NCI-H1436 (cell line): ENCODE measurements around the gene RPS21.
"Not testable (repeated sequence)": the region's sequence is repeated elsewhere in the genome, so short reads cannot be mapped to it uniquely, and the experiment has no call there.

Experiments
- DNase-seq: peaks from one replicate; lab custom pipeline; 2025; lab: John Stamatoyannopoulos, UW

Gene RPS21

DNA sequence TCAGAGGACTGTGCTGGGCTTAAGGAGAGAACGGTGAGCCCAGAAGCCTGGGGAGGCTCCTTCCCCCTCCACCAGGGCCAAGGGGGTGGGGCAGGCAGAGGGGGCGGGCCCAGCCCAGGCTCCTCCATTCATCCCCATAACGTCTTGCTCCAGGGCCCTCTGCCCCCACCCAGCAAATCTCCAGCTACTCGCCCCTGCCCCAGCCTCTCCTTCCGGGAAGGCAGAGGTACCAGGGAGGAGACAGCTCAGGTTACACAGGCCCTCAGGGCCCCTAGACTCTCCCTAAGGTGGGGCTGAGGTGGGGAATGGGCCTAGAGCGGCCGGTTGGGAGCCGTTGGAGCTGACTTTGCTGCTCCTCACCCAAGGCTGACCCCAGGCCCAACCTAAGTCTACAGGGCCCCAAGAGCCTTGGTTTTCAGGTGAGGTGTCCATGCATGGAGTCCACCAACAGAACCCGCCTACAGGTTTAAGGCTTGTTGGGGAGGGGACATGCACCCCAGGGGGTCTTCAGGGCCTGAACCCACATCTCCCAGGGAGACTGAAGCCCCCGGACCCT is 21.0 kb upstream of the RPS21 start:
- DNase-seq: peak; percentile 53

DNA sequence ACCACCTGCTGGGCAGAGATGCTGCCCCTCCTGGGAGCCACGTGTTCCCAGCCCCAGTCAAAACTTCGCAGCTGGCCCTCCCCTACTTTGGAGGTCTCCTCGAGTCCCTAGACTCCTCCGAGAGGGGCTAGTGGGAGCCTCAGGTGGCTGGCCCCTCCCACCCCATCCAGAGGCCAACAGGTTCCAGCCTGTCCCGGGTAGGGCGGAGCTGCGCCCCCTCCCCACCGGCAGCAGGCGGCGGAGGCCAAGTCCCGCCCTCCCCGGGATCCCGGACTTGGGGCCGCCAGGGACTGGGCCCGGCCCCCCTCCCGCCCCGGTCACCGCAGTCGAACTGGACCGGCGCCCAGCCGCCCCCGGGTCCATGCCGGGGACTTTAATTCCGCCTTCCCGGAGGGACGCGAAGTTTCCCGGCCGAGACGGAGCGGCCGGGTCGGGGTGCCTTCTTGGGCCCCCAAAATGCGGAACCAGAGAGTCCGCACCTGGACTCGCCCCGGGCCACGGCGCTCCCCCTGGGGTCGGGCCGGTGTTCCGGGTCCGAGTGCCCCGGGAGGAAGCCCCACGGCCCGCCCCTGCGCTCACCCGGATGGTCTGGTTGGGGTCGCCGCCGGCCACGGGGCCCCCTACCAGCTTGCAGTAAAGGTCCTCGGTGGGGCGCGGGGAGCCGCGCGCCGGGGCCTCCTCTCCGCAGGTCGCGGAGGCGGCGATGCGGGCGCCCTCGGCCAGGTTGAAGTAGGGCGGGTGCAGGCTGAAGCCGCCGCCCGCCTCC is 20.4 kb upstream of the RPS21 start:
- DNase-seq: peak; percentile 60

DNA sequence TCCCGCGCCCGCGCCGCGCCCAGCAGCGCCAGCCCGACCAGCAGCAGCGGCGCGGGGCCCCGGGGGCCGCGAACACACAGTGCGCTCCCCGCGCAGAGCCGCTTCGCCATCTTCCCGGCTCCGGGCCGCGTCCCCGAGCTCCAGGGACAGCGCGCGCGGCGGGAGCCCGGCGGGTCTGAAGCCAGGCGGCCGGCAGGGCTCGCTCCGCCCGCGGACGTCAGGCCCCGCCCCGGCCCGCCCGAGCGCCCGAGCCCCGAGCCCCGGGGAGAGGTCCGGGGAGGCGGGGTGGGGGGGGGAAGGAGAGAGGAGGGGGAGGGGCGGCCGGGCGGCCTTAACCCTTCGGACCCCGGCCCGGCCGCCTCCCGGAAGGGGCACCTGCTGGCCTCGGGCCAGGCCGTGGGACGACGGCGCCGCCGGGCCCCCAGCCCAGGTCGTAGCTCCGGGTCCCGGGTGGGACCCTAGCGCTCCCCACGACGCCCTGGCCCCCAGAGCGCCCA is 19.7 kb upstream of the RPS21 start, which contains the start of gene LAMA5:
Gene LAMA5 (minus strand): TSS at position 177 of the 497 bp plus-strand sequence. CDS start 67 bp downstream, at position 110.
- DNase-seq: no peak

DNA sequence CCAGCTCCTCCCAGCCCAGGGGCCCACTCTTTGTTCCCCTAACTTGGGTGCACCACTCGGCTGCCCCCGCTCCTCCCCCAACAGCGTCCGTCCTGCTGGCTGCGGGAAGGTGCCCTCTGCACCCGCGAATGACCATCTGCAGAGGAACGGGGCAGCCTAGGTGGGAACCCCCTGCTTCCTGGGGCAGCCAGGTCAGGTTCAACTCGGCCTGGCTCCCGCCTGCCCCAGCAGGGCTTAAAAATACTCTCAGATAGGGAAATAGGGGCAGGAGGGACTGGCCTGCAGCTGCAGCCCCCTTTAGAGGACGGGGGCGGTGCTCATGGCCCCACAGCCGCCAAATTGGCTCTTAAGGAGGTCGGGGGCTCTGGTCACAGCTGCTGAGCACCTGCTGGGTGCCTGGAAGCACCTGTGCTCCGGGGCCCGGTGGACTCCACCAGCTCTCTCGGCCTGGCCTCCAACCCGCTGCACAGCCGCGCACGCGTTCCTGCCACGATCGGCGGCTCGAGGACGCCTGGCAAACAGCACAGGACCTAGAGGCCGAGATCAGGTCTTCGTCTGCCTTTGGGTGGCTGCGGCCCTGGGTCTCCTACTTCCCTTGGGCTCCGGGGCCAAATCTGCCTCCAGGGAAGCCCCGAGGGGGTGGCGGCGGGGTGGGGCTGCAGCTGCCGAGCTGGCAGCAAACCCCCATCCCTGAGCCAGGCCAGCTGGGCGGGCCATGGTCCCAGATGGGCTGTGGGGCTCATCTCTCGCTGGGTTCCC is 19.1 kb upstream of the RPS21 start:
- peak; percentile 15 for DNase-seq

DNA sequence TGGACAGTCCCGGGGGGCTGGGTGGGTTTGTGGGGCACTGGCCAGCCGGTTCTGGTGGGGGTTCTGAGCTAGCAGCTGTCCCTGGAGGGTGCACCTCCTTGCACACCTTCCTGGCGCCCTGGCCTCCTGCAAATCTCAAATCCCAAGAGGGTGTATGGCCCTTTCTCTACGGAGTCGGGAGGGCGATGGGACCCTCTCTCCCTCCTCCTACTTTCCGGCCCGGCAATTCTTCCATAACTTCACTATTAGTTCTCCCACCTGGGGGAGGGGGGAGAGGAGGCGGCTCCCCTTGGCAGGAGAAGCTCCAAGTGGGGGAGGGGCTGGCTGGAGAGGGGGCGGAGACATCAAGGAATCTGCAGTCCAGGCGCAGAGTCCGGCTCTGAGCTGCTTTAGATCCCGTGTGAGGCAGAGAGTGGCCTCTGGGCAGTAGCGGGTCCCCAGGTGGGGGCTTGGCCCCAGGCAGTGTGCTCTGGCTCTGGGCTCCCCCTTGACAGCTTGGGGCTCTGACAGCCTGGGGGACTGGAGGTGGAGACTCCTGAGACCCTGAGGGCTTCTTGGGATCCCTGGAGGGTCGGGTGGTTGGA is 18.4 kb upstream of the RPS21 start:
- DNase-seq: no peak

DNA sequence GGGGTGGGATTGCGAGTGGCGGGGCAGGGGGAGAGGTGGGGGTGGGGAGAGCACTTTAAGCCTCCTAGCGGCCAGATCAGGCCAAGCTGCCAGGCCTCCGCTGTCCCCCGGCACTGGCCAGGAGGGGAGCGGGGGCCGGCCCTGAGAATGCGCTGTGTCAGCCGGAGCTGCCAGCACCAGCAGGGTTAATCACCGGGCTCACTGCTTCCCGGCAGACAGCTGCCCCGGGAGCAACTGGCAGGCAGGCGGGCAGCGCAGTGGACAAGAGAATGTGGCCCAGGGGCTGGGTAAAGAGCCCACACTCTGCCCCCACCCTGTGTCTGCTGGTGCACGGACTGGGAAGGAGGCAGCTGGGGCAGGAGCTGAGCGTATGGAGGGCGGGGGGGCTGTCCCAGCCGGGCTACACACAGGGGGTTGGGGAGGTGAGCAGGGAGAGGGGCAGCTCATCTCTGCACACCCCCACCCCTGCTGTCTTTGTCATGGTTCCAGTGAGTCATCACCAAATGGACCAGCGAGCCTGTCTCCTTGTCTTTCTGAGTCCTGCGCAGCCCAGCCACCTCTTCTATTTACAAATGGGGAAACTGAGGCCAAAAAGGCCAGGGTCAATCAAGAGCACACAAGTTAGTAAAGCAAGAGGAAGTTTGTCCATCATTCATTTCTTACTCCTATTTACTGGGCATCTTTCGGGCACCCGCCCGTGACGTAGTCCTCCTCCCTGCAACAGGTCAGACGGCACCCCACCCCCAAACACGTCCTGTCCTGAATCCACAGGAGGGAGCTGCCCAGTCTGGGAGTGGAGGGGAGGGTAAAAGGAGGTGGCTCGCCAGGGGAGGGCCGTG is 17.7 kb upstream of the RPS21 start:
- no peak for DNase-seq

DNA sequence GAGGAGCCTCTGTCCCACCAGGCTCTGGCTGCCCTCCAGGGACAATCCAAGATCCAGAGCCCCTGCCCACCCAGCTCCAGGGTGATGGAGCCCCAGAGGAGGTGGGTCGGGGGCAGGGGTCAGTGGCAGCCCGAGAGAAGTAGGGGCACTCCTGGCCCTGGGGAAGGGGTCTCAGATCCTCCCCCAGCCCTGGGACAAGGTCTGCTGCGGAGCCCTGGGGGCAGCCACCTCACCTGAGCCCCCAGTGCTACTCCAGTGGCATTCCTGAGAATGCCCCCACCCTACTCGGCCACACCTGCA is 17.1 kb upstream of the RPS21 start:
- DNase-seq: no peak

DNA sequence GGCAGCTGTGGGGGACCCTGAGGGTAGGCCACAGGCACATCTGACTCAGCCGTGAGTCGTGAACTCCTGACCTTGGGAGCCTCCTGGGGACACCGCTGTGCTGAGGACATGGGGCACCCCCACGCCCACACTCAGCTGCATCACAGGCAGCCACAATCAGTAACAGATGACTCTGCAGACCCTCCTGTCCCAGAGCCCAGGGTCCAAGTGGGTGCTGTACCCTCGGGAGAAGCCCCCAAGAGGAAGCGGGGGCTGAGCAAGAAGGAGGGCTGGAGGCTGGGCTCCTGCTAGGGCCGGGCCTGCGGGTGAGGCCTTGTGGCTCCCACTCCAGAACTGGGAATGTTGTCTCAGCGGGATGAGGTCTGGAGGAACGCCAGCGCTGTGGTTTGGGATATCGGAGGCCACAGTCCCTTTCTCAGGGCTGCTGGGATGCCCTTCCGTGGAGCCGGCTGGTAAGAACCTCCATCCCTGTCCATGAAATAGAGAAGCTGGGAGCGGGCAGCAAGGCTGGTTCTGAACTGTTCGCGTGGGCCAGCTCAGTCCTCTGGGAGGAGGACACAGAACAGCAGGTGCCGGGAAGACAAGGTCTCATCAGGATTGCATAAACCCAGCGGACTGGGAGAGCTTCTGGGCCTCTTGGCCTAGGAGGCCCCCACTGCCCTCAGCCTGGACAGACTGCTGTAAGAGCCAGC is 16.6 kb upstream of the RPS21 start:
- DNase-seq: no peak

DNA sequence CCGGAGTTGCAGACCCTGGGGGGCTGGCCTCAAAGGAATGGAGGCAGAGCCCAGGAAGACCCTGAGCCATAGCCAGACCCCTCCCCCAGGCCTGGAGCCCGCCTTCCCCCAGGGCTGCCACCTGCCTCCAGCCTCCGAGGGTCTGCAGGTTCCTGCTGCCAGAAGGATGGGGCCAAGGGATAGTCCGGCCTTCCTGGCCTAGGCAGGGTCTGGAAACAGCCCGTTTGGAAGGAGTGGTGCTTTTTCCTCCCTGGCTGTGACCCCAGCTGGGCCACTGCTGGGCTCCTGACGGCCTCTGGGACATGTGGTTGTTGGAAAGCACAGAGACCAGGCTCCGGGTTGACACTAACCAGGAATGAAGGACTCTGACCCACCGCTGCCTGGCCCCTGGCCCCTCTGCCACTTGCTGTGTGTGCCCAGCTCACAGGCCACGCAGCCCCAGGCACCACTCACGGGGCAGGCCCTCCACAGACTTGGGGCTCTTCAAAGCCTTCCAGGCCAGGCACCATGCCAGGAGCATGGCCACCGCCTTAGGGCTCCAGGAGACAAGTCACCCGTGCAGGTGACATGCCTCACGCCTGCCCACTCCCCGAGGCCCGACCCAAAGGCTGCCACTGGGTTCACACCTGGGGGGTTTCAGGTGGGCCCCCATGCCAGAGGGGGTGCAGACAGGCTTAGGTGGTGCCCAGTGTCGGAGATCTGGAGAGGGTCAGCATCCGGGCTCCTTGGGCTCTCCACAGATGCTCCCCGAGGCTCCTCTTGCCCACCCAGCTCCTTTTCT is 15.9 kb upstream of the RPS21 start:
- DNase-seq: no peak

DNA sequence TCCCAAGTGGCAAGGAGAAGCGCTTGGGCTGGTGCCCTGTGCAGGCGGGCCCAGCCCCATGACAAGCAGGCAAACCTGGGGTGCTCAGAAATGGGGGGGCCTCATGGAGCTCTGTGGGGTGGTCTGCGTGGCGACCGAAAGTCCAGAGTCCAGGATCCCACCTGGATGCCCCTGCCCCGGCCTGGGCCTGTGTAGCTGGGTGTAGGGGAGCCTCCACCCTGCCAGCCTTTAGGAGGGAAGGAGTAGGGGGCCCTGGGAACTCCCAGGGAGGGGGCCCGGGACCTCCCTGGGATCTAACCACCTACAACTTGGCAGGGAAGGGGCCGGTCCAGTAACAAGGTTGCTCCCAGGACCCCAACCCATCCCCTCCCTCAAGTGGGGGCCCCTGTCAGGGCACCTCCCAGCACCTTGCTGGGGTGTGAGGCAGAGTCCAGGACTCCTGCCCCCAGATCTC is 15.3 kb upstream of the RPS21 start:
- DNase-seq: no peak

DNA sequence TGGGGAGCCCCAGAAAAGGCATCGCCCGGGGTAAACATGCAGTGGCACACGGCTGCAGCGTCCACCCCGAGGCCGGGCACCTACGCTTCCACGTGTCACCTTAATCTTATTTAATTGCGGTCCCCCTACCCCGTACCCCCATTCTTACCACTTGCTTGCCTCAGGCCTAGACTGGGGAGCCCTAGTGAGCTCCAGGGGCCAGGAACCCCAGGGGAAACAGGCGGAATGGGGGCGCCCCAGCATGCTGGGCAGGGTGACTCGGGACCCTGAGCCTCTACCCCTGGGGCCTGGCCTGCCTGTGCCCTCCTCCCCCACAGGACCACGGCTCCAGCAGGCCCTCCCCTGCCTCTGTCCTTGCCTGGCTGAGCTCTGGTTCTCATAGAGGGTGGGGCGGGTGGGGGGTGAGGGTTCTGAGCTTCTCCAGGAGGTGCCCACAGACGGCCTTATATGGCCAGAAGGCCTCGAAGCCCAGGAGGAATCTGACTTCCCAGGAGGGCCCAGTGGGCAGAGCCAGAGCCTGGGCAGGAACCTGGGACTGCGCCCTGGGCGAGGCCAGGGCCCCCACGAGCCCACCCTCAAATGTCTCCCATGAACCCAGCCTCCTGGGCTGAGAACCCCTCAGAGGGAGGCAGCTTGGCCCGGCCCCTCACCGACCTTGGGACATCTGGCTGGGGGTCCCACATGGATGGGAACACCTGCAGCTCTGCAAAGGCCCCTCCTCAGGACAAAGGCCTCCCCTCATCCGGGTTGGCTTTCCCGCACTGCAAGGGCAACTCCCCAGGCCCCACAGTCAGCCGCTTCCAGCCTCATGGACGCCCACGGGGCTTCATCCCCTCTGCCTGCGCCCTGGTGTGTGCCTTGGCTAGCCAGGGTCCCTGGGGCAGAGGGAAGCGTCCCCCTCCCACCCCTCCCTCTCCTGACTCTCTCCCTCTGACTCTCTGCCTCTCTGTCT is 14.6 kb upstream of the RPS21 start:
- DNase-seq: no peak

DNA sequence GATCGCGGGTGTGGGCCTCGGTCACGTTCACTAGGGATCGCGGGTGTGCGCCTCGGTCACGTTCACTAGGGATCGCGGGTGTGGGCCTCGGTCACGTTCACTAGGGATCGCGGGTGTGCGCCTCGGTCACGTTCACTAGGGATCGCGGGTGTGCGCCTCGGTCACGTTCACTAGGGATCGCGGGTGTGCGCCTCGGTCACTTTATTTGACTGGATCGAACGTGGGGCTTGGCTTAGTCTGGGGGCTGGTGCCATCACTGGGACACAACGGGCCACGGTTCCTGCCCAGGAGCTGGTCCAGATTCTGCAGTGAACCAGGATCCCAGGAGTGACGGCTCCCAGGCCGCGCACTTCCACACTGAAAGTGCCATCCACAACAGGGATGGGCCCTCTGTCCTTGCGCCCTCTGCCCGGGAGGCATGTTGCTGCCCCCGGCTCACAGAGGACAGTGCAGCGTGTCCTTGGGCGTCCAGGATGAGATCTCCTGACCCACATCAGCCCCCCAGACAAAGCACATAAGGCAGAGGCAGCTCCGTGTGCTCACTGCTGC is 13.2 kb upstream of the RPS21 start:
- not testable (repeated sequence) for DNase-seq

DNA sequence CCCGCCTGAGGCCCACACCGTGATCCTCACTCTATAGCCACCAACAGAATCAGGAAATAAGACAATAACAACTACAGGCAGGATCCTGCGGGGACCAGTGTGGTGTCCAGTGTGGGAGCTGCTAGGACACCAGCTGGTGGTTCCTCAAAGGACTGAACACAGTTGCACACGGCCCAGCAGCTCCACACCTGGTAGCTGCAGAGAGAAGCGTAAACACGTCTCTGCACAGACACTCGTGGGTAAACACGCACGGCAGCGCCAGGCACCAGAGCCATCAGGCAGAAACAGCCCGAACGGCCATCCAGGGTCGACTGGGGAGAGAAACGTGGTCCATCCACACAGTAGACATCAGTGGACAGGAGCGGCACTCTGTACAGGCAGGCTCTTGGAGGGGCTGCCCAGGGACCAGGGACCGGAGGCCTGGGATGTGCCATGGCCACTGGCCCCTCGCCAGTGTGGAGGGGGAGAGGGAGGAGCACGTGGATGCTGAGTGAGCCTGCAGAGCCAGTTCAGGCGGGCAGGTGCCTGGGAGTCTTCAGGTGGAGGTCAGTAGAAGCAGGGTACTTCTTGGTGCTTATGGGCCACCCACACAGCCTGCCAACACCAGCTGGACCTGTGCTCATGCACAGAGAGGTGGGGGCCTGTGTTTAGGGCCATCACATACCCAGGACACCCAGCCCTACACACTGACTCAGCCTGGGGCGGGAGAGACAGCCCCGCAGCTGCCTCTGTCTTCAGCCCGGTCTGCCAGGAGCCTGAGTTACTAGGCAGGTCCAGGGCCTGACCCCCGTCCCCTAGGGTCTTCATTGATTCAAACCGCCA is 12.4 kb upstream of the RPS21 start:
- DNase-seq: no peak

DNA sequence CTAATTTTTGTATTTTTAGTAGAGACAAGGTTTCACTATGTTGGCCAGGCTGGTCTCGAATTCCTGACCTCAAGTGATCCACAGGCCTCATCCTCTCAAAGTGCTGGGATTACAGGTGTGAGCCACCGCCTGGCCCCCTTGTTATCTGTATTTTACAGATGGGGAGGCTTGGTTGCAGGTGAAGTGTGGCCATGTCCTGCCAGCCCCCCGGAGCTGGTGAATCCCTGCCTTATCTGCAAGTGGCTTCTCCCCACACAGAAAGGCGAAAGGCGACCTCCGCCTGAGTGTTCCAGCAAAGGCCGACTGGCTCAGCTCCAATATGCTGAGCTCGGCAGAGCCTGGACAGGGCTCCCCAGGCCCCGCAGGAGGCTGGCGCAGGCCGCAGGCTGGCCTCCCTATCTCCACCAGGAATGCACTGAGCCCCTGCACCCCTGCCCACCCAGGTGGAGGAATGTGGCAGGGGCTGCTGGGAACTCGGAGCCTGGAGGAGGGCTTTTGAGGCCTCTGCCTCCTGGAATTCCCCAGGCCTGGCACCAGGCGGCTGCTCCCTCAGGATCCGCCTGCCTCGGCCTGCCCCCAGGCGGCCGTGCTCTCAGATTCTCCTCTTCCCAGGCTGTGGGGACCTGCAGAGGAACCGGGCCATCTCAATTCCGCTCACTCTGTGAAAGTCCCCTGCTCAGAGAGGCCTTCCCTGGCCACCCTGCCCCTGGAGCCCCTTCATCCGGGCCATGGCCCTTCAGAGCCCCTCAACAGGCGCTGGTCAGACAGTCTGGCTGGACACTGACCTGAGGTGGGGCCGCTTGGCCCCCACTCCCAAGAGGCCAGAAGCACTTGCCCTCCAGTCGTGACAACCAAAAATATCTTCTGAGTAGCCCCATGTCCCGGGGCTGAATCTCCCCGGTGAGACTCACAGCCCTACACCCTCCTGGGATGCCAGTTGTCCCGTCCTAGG is 10.5 kb upstream of the RPS21 start:
- DNase-seq: no peak

DNA sequence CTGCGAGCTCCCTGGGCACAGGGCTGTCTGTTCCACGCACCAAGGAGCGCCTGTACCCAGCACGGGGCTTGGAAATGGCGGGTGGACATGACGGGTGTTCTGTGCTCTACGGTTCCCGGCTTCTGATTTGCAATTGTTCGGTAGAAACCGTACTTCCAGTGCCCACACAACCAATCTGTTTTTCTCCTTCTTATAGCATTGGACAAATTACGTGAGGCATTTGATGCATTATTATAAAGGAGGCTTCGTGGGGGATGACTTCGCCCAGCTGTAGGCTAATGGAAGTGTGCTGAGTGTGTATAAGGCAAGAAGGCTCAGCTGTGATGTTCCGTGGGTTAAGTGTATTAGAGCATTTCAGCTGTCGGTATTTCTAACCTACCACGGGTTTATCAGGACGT is 9.8 kb upstream of the RPS21 start:
- no peak for DNase-seq

DNA sequence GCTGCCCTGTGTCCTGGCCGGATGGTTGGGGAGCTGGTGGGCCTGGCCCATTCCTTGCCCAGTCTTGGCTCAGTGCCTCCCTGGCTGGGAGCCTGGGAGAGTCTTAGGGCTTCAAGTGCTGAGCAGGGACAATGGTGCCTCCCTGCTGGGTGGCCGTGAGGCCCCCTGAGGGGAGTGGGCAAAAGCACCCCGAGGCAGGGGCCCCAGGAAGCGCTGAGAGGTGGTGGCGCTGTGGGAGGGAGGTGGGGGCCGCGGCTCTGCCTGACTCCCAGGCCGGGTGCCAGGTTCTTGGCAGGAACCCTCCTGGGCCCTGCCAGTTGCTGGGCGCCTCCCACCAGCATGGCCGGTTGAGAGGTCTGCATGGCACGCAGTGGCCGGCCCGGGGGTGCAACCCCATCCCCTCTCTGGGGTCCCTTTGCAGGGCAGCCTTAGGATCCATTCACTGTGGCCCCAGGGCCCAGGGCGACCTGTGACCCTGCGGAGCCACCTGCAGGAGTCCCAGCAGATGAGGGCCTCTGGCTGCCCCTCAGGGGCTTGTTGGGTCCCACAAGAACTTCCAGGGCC is 9.2 kb upstream of the RPS21 start:
- DNase-seq: no peak
